Inflammatory macrophage treated with lipopolysaccharide for 1 hour (primary cell): ENCODE data around the gene SYT9.

Experiments
- DNase-seq, 2 donors: peaks; one replicate each; pipeline ENCODE4 v3.0.0-alpha.2; 2020 to 2022

SYT9 gene

GRCh38 chr11:7480113-7480512 is 228.4 kb downstream of the SYT9 start:
- DNase-seq, result no peak

GRCh38 chr11:7484131-7484530 is 232.4 kb downstream of the SYT9 start:
- no peak for DNase-seq

GRCh38 chr11:7484645-7485044 is 232.9 kb downstream of the SYT9 start:
- DNase-seq, result no peak

- no peak for DNase-seq
Measured at GRCh38 chr11:7485186-7486097, 233.7 kb downstream of the SYT9 start, which contains the start of gene OLFML1. TSS of gene OLFML1 (plus strand) at chr11:7485506. CDS start at chr11:7485876, 370 bp downstream.

GRCh38 chr11:7486098-7486780 is 234.5 kb downstream of the SYT9 start:
- no peak for DNase-seq

GRCh38 chr11:7486781-7487140 is 235.1 kb downstream of the SYT9 start:
- DNase-seq, result no peak

GRCh38 chr11:7487360-7487759 is 235.7 kb downstream of the SYT9 start:
- DNase-seq, result no peak

GRCh38 chr11:7488681-7489080 is 237.0 kb downstream of the SYT9 start:
- no peak for DNase-seq

GRCh38 chr11:7489376-7489775 is 237.7 kb downstream of the SYT9 start:
- peak; percentile 18 to 34 for DNase-seq

- peak; percentile 22 to 37 for DNase-seq
Measured at GRCh38 chr11:7490054-7490453, 238.3 kb downstream of the SYT9 start.

GRCh38 chr11:7490535-7490934 is 238.8 kb downstream of the SYT9 start:
- no peak for DNase-seq

GRCh38 chr11:7492253-7492652 is 240.5 kb downstream of the SYT9 start:
- DNase-seq, result no peak

GRCh38 chr11:7493670-7494069 is 242.0 kb downstream of the SYT9 start:
- no peak for DNase-seq

GRCh38 chr11:7494086-7494745 is 242.5 kb downstream of the SYT9 start:
- DNase-seq, result no peak

- DNase-seq, result peak; percentile 72 to 75
Measured at GRCh38 chr11:7495882-7496551, 244.3 kb downstream of the SYT9 start.

- peak; percentile 26 to 38 for DNase-seq
Measured at GRCh38 chr11:7498193-7498592, 246.5 kb downstream of the SYT9 start.

GRCh38 chr11:7499081-7499480 is 247.4 kb downstream of the SYT9 start:
- DNase-seq, result no peak

GRCh38 chr11:7500251-7500650 is 248.5 kb downstream of the SYT9 start:
- no peak for DNase-seq

- no peak for DNase-seq
Measured at GRCh38 chr11:7501251-7501650, 249.5 kb downstream of the SYT9 start.

- no peak for DNase-seq
Measured at GRCh38 chr11:7501894-7502293, 250.2 kb downstream of the SYT9 start.

- DNase-seq, result no peak
Measured at GRCh38 chr11:7506243-7506642, 254.5 kb downstream of the SYT9 start.

GRCh38 chr11:7508087-7508486 is 256.4 kb downstream of the SYT9 start:
- DNase-seq, result no peak

GRCh38 chr11:7509966-7510365 is 258.3 kb downstream of the SYT9 start:
- no peak for DNase-seq
